Fibroblast of the aortic adventitia (primary cell): ENCODE measurements around the gene ELP4. TPM values are rescaled to one million over a fixed set of nuclear protein-coding genes. Genes with fewer than 3 reads are reported as not detected.

Source experiments
- DNase-seq: peaks from one replicate; pipeline ENCODE4 v3.0.0-alpha.2; 2010; ENCODE audit warnings: low read depth
- H3K4me3 ChIP-seq: 2 replicates; pipeline ENCODE4 v1.5.1; 2011; ENCODE audit warnings: low read depth, mild to moderate bottlenecking, control low read depth, low read length, moderate library complexity
- total RNA-seq: library from RNA; depleted of rRNA; stranded (reverse); fragments of >200 nt; gene quantifications from 2 replicates; pipeline ENCODE4 v1.2.3, GENCODE V29; 2012; ENCODE audit warnings: low replicate concordance
- TF ChIP-seq, protein P1 (sequence below): IDR thresholded peaks from 2 replicates; pipeline ENCODE4 v1.5.1; 2011; ENCODE audit warnings: mild to moderate bottlenecking, low read length, control low read depth, inconsistent platforms; ENCODE audit not compliant: insufficient read depth

Gene ELP4
- total RNA-seq, 1 donor: 23.0 TPM

DNA sequence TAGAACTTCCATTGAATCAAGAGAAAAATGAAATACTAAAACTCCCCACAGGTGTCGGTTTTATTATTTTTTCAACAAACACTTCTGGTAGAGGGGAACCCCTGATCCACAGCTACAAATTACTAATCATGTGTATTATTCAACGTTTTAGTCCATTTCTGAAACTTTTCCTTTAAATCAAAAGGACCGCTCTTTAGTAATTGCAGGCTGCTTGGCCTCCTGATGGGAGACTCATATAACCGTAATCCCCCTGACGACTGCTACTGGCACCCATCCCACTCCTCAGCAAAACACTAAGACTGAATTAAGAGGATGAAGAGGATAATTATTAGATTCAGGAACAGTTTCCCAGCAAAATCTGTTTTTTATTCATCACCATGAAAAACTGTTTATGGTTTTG, 255.2 kb downstream of the ELP4 start:
- TF ChIP-seq, protein P1, sequence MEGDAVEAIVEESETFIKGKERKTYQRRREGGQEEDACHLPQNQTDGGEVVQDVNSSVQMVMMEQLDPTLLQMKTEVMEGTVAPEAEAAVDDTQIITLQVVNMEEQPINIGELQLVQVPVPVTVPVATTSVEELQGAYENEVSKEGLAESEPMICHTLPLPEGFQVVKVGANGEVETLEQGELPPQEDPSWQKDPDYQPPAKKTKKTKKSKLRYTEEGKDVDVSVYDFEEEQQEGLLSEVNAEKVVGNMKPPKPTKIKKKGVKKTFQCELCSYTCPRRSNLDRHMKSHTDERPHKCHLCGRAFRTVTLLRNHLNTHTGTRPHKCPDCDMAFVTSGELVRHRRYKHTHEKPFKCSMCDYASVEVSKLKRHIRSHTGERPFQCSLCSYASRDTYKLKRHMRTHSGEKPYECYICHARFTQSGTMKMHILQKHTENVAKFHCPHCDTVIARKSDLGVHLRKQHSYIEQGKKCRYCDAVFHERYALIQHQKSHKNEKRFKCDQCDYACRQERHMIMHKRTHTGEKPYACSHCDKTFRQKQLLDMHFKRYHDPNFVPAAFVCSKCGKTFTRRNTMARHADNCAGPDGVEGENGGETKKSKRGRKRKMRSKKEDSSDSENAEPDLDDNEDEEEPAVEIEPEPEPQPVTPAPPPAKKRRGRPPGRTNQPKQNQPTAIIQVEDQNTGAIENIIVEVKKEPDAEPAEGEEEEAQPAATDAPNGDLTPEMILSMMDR: no peak
- DNase-seq: no peak
- H3K4me3 ChIP-seq: no peak overlapping the region

DNA sequence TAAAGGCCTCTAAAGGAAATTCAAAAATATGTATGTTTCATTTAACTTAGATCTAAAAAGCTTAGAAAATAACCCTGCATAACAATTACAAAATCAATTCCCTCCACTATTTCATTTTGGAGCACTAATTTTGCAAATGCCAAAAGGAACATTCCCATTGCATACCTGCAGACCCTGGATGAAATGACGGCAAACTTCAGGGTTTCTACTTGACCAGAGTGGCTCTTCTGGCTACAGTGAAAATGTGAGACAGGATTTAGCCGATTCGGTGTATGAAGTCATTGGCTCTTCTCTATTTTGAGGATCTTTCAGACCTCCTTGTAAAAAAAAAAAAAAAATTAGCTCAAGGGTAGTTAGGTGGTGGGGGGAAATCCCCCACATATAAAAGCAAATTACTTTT, 257.5 kb downstream of the ELP4 start:
- H3K4me3 ChIP-seq: no peak overlapping the region
- TF ChIP-seq, protein P1: no peak
- DNase-seq: no peak

DNA sequence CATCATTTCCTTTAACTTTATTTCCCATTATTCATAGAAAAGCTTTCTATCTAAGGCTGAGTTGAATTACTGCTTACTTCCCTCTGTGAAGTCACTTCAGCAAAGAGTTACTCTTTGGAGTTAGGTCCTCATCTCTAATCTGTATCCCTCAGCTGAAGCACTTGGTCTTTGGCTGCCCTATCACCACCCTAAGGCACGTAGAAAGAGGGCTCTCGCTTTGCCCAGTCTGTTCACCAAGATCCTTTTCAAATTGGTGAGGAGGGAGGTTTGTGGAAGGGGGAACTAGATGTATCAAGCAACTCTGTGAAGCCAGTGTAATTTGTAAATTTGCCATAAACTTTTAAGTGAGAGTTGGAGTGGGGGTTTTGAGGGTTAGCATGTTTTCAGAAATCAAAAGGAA, 258.1 kb downstream of the ELP4 start:
- TF ChIP-seq, protein P1: no peak
- no peak overlapping the region for H3K4me3 ChIP-seq
- DNase-seq: no peak

DNA sequence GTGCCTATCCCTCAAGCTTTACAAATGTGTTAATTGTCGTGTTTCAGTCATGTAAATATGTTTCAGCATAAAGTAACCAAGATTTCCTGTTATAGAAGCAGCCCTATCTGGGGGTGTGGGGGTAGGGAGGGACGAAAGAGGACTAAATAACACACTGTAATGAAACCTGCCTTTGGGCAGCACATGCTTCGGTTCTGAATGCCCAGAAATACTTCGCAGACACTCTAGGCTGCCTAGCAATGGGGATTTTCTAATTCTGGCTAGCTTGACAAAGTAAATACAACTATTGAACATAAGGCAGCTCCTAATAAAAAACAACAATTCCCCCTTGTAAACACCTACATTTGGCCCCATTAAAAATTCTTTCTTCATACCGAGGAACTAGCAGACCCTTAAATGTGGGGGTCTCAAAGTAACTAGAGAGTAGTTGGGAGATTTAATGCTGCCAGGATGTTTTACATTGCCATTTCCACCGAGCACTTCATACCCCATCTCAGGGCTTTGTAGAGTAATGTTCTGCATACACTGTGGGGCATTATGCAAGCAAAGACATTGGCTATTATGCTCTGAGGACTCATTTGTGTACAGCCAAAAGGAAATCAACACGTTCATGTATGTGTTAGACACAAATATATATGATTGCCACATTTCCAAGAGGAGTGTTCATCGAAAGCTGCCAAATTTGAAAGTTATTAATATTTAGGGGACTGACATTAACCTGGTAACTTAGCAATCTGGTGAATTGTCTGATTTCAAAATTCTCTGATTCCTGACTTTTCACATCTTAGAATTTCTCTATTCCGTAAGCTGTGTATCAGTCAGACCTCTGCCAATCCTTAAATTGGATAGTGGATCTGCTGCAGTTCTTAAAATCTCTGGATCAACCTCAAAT, 259.4 kb downstream of the ELP4 start:
- H3K4me3 ChIP-seq: no peak overlapping the region
- DNase-seq: no peak
- TF ChIP-seq, protein P1: no peak

DNA sequence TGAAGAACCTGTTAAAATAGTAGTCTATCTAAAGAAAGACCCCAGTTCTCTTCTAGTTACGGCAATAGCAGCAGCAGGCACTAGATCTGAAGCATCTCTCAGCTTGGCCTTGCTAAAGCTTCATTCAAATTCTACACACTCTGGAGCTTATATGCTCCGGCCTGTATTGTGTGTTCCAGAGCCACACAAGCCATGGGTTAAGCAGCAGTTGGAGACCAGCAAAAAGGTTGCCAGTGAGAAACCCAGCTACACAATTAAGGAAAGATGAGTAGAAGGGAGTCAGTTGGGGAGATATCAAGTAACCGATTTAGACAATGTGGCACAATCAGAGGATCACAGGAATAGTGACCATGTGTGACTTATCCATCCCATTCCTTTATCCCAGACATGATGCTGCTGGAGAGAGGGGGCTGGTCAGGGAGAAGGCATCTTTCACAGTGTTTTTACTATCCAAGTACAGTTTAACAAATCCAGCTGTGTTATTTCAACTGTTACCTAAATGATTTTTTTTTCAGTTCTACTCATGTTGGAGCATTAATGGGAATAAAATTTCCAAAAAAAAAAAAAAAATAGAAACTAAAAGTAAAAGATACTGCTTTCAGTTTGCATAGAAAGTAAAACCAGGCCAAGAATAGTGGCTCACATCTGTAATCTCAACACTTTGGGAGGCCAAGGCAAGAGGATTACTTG, 260.6 kb downstream of the ELP4 start:
- TF ChIP-seq, protein P1: no peak
- H3K4me3 ChIP-seq: no peak overlapping the region
- DNase-seq: no peak

DNA sequence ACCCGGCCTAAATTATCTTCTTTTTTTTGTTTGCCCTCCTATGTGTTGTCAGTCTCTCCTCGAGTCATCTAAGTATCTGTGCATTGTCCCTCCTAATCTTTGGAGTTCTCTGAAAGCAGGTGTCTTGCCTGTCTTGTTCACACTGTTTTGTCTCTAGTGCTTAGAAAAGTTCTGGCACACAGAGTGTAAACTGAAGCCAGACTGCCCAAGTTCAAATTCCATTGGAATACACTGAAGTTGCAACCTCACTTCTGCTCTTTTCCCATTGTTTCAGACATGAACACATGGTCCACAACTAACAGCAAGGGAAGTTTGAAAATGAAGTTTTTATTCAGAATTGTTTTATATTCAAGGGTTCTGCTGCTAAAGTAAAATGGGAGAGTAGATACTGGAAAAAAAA, 262.8 kb downstream of the ELP4 start:
- TF ChIP-seq, protein P1: no peak
- peak; percentile 10 for DNase-seq
- H3K4me3 ChIP-seq: no peak overlapping the region
